GM23248 (cell line): Measurements from ENCODE around the gene GABRB3.

Experiments
- EZH2 ChIP-seq: fragments of 200-600 bp; sonication (generic); IDR thresholded peaks from 2 replicates; pipeline ENCODE4 v1.6.1; 2018; ENCODE audit warnings: antibody characterized with exemption, mild to moderate bottlenecking; ENCODE audit not compliant: insufficient read depth, poor library complexity, severe bottlenecking
- EZH2phosphoT487 ChIP-seq: fragments of 200-600 bp; sonication (generic); IDR thresholded peaks from 2 replicates; pipeline ENCODE4 v1.6.1; 2018; ENCODE audit warnings: antibody characterized with exemption, moderate library complexity, mild to moderate bottlenecking, low read depth; ENCODE audit not compliant: insufficient read depth

- TF ChIP-seq EZH2 (no peak), EZH2phosphoT487 (no peak)
Observed at GRCh38 chr15:26807517-26808427, 34.9 kb upstream of the GABRB3 start.
